Fibroblast of peridontal ligament (primary cell): ENCODE data around the gene CD86.
"Not testable (repeated sequence)": the region's sequence is repeated elsewhere in the genome, so short reads cannot be mapped to it uniquely, and the experiment has no call there.

Experiments used
- DNase-seq: peaks from one replicate; pipeline ENCODE4 v3.0.0-alpha.2; 2010; ENCODE audit errors: extremely low read depth

Gene CD86

GRCh38 chr3:122055215-122055614 is at the start of gene CD86:
CD86 (plus strand) TSS chr3:122055362; CDS start chr3:122055490, 128 bp downstream.
- DNase-seq, result no peak

DNA sequence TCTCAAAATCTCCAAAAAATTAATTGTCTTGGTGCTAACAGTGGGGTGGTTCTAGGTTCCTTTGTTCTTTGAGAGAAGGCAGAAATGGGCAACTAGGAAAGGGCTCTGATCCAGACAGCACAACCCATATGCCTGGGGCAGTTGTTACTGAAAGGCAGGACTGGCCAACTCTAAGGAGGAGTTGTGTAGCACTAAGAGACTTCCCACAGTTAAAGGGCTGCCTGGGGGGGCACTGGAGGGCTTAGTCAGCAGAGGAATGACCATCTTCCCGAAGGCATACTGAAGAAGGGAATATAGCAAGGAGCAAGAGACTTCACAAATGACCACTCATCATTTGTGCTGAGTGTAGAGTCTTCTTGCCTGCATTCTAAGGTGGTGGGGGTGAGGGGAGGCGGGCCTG is 48.9 kb upstream of the CD86 start:
- DNase-seq, result no peak

DNA sequence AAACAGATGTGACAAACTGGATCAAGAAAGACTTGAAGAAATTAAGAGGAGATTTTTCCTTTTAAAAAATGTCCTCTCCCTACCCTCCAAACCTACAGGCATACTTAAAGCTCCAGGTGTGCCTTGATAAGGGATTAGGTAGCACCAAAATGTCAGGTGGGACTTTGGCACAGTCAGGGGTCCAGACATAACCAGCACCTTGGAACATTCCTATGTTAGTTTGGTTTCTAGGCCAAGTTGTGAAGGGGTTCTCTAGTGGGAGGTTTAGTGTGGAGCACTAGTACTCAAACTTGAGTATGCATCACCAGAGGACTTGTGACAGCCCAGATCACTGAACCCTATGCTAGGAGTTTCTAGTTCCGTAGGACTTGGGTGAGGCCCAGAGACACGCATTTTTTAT is 47.0 kb upstream of the CD86 start:
- no peak for DNase-seq

GRCh38 chr3:122010506-122010905 is 44.7 kb upstream of the CD86 start:
- no peak for DNase-seq

DNA sequence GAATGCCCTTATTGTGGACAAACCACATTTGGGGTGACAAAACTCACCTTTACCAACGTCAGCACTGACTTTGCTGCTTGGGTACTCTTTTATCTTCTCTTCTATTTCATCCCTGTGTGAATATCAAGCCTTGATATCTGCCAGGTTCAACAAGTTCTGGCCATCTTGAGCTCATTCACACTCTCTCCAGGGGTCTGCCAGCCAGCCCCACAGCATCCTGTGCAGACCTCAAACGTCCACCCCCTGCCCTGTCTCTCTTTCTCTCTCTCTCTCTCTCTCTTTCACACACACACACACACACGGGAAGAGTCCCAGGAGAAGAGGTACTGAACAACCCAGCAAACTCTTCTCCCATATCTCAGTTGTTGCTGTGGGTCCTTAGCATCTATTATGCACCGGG is 43.8 kb upstream of the CD86 start:
- DNase-seq, result no peak

GRCh38 chr3:122012821-122013220 is 42.3 kb upstream of the CD86 start:
- DNase-seq, result no peak

DNA sequence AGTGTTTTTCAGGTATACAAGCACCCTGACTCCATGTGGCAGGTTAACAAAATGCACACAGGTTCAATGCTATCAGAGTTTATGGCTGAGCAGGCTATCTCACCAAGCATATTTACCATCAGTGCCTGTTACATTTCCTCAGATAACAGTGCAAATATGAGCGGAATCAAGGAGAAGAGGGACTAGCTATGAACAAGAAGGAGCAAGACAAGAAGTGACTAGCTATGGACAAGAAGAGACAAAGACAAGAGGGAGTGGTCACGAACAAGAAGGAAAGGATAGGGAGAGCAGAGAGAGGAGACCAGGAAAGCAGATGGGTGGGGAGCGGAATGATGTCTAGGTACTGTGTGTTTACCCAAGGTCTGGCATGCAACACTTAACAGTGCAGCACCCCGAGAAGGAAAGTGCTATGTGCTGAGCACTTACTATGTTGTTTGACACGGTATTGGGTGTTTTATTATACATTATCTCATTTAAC is 41.7 kb upstream of the CD86 start:
- no peak for DNase-seq

DNA sequence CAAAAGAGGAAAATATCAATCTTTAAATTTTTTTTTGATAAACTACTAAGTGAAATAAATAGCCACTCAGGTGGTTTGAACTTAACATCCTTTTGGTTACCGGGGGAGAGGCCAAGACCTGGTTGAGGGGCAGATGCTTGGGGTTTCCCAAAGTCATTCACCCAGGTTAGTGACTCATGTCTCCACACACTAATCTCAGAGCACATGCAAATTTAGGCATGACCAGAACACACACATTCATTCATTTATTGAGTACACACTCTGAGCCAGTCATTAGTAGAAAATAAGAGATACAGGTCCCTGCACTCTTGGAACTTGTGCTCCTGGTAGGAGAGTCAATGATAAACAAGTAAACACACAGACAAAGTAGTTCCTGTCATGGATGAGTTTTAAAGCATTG is 40.4 kb upstream of the CD86 start:
- no peak for DNase-seq

GRCh38 chr3:122019493-122019892 is 35.7 kb upstream of the CD86 start:
- DNase-seq, result no peak

- no peak for DNase-seq
These were observed 34.1 kb upstream of the CD86 start for GRCh38 chr3:122021037-122021436.

- no peak for DNase-seq
These were observed 33.3 kb upstream of the CD86 start, which contains the start of gene ILDR1 for GRCh38 chr3:122021811-122022401. ILDR1 (minus strand) TSS chr3:122022247; CDS start chr3:122022077, 170 bp downstream.

DNA sequence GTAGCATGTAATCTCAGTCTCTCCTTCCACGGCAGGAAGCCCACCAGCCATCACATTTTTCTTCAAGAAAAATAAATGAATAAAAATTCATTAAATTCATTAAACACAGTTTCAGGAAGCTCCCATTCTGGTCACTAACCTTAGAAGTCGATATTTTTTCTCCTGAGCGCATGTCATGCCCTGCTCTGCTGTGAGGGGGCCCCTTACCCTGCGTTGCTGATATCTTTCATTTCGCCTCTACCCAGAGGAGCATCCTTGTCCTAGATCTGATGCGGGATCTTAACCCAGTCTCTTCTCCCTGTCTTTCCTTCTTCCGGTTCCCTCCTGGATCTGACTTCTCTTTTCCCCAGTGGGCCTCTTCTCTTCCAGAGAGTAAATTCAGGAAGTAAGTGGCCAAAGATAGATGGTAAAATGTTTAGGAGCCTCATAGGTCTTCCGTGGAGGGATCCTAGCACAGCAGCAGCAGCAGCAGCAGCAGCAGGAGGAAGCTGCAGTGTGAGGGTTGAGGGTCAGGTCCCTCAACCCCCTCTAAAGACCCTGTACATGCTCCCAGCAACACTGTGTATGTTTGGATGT is 31.7 kb upstream of the CD86 start:
- DNase-seq, result no peak

DNA sequence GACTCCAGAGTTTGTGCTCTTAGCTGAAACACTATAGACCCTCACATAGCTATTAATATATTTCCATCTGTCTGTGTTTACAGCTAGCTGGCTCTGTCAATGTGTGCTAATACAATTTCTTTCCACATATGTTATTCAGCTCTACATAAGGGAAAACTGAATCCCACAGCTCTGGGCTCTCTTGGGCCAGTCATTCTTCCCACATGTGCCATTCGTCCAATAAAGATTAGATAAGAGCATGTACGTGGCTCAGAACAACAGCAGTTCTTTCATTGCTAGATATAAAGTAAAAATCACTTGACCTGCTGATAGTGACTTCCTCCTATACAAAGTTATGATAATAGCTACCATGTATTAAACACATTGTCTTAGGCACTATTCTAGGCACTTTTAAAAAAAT is 30.4 kb upstream of the CD86 start:
- no peak for DNase-seq

GRCh38 chr3:122025296-122025695 is 29.9 kb upstream of the CD86 start:
- no peak for DNase-seq

DNA sequence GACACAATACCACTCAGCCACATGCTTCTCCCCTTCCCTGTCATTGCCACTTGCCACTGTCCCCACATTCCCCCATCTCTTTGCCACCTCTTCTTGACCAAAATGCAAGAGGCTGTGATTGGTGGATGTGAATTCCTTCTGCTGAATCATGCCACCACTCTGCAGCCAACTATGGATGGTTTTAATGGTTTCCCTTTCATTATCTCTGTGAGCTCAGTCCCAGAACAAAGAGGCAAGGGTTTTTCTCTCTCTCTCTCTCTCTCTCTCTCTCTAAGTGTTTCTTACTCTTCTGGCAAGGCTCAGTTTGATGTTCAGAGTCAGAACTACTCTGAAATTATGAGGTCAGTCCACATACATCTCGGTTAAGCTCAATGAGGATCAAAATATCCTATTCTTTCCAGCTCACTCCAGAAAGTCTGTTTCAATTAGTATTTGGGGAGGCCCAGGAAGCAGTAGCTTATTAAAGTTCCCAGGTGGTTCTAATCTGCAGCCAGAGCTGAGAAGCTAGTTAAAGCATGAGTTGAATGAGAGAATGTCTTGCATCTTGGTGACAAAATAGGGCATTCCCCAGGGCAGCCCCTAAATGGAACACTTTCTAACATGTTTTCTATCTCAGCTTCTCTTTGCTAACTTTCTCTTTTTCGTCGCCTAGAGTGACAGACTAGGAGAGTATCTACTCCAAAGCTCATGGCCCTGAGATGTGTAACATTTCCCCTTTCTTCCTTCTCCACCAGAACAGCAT is 24.6 kb upstream of the CD86 start:
- peak; percentile 54 for DNase-seq

DNA sequence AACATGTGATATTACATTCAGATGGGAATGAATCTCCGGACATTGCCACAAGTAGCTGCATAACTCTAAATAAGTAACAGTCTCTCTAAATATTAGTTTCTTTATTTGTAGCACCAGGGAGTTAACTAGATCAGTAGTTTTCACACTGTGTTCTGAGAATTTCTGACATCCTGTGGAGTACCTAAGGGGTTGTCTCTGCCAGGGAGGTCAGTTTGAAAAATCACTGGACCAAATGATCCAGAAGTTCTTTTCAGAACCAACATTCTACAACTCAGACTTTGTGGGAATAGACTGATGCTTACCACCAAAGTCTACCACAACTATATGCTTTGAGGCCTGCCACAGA is 24.1 kb upstream of the CD86 start:
- DNase-seq, result no peak

DNA sequence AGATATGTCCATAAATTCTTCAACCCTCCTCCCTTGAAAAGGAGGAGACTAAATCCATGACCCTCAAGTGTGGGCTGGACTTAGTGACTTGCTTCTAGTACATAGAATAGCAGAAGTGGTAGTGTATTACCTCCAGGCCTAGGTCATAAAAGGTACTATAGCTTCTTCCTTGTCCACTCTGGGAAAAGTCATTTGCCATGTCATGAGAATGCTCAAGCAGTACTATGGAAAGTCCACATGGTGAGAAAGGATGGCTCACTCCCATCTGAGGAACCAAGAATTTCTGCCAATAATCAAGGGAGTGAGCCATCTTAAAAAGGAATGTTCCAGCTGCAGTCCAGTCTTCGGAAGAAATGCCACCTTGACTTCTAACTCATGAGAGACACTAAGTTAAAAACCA is 22.6 kb upstream of the CD86 start:
- DNase-seq, result no peak

DNA sequence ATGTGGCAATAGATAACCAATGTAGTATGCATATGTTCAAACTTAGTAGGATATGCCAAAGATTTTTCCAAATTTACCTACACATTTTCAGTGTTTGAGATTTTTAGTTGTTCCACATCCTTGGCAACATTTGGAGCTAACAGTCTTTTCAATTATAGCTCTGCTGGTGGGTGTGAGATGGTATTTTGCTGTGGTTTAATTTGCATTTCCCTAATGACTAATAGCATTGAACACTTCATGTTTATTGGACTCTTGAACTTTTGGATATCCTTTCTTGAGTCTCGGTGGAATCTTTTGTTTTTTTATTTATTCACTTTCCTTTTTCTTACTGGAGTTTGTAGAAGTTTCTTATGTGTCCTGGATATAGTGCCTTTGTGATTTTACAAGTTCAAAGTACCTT is 22.1 kb upstream of the CD86 start:
- DNase-seq, result no peak

GRCh38 chr3:122047296-122047695 is 7.9 kb upstream of the CD86 start:
- not testable (repeated sequence) for DNase-seq

GRCh38 chr3:122047773-122048172 is 7.4 kb upstream of the CD86 start:
- not testable (repeated sequence) for DNase-seq

DNA sequence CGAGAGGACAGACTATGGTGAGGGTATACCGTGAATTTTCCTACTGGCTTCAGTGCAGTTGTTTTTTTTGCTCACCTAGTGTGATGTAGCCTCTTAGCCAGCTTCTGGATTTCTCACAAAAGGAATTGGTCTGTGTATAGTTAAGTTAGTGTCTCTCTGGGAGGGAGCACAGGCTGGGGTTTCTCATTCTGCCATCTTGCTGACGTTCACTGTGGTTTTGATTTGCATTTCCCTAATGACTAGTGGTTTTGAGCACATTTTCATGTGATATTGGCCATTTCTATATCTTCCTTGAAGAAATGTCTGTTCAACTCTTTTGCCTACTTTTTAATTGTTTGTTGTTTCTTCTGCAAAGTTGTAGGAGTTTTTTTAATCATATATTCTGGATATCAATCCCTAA is 2.2 kb upstream of the CD86 start:
- no peak for DNase-seq

DNA sequence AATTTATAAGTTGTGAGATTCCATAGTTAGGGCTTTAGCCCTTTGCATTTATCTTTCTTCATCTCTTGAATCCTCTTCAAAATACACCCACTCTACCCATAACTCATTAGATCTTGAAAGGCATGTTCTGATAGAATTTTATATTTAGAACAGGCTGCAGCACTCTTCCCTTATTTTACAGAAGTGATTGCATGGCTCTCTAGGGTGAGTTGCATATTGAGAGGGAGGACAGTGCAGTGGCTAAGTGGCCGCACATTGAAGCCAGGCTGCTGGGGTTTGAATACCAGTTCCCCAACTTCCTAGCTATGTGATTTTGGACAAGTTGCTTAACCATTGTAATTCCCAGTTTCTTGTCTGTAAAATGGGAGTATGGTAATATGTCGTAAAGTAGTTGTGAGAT is 2.5 kb downstream of the CD86 start:
- no peak for DNase-seq

- no peak for DNase-seq
These were observed 3.1 kb downstream of the CD86 start for GRCh38 chr3:122058294-122058693.
